DND-41 (cell line): ENCODE results near the gene MAP3K9.

Experiments
- EZH2 ChIP-seq: IDR thresholded peaks from 3 replicates; pipeline ENCODE4 v1.6.1; 2012; ENCODE audit warnings: borderline replicate concordance, low read depth, mild to moderate bottlenecking, moderate library complexity, low read length, inconsistent platforms; ENCODE audit not compliant: severe bottlenecking
- TF ChIP-seq, protein P1 (sequence below): IDR thresholded peaks from 2 replicates; pipeline ENCODE4 v1.5.1; 2012; ENCODE audit warnings: borderline replicate concordance, low read length, moderate library complexity, mild to moderate bottlenecking; ENCODE audit not compliant: poor library complexity, severe bottlenecking; ENCODE audit errors: extremely low read depth

- TF ChIP-seq, protein P1, sequence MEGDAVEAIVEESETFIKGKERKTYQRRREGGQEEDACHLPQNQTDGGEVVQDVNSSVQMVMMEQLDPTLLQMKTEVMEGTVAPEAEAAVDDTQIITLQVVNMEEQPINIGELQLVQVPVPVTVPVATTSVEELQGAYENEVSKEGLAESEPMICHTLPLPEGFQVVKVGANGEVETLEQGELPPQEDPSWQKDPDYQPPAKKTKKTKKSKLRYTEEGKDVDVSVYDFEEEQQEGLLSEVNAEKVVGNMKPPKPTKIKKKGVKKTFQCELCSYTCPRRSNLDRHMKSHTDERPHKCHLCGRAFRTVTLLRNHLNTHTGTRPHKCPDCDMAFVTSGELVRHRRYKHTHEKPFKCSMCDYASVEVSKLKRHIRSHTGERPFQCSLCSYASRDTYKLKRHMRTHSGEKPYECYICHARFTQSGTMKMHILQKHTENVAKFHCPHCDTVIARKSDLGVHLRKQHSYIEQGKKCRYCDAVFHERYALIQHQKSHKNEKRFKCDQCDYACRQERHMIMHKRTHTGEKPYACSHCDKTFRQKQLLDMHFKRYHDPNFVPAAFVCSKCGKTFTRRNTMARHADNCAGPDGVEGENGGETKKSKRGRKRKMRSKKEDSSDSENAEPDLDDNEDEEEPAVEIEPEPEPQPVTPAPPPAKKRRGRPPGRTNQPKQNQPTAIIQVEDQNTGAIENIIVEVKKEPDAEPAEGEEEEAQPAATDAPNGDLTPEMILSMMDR: no peak
- no peak for TF ChIP-seq EZH2
These were observed 100.4 kb downstream of the MAP3K9 start for GRCh38 chr14:70708717-70709570.
